Left lung (tissue), 10 donors: ENCODE measurements around the gene UGT1A7. TPM values are rescaled to one million over a fixed set of nuclear protein-coding genes. Genes with fewer than 3 reads are reported as not detected.

ENCODE experiments used
- ATAC-seq: fragments of 200-7000 bp; cut with Tn5 transposase; one replicate; pipeline ENCODE4 v1.9.1; 2020; ENCODE audit warnings: moderate library complexity
- DNase-seq, 4 donors: peaks; one replicate each; pipeline ENCODE4 v3.0.0-alpha.2; 2013 to 2020
- H3K27ac ChIP-seq, 2 donors: fragments of 200-600 bp; sonication (generic) in 1 of 2; one replicate each; pipeline versions ENCODE4 v1.5.0 to v1.8.0; 2020 to 2021
- H3K27me3 ChIP-seq, 2 donors: fragments of 200-600 bp; sonication (generic) in 1 of 2; one replicate each; pipeline versions ENCODE4 v1.5.0 to v1.8.0; 2020 to 2021
- H3K36me3 ChIP-seq, 2 donors: fragments of 200-600 bp; sonication (generic) in 1 of 2; one replicate each; pipeline versions ENCODE4 v1.5.0 to v1.8.0; 2020 to 2021
- H3K4me1 ChIP-seq, 2 donors: fragments of 200-600 bp; one replicate each; pipeline ENCODE4 v1.8.0; 2021
- H3K4me3 ChIP-seq, 2 donors: fragments of 200-600 bp; sonication (generic) in 1 of 2; one replicate each; pipeline versions ENCODE4 v1.5.0 to v1.8.0; 2020 to 2021; ENCODE audit warnings: mild to moderate bottlenecking in 1 of 2
- H3K9me3 ChIP-seq, 2 donors: fragments of 200-600 bp; sonication (generic) in 1 of 2; one replicate each; pipeline versions ENCODE4 v1.5.0 to v1.8.0; 2020 to 2021
- intact Hi-C, 2 donors: fragments of 100-400 bp; cut with DNase I; formaldehyde crosslinking; loops; one replicate each; pipeline versions ENCODE4 v1.11.2 to v1.14.2; 2022
- polyA plus RNA-seq, 6 donors: library from polyadenylated mRNA; unstranded; fragments of 120-200 nt; gene quantifications; one replicate each; pipeline ENCODE4 v1.2.1, GENCODE V29; 2013; ENCODE audit not compliant: insufficient read length in 6 of 6
- total RNA-seq, 2 donors: library from RNA; stranded (reverse); fragmentation: NEBNext Ultra II Directional; extraction: Animal tissue kit (Norgen Biotek cat#: 25700); gene quantifications; one replicate each; pipeline ENCODE4 v1.2.1, GENCODE V29; 2021
- TF ChIP-seq, protein P1 (sequence below), 2 donors: fragments of 200-600 bp; sonication (generic) in 1 of 2; IDR thresholded peaks; one replicate each; pipeline versions ENCODE4 v1.5.0 to v1.8.0; 2021; ENCODE audit warnings: antibody characterized with exemption in 2 of 2
- donor health status: DM: no; HTN: yes; CAD: no.
- donor health status: DM: no; HTN: no; CAD: no.

The UGT1A7 gene
- total and polyA plus RNA-seq, 8 donors: not detected

- no peak overlapping the region for H3K27ac ChIP-seq
- TF ChIP-seq, protein P1, sequence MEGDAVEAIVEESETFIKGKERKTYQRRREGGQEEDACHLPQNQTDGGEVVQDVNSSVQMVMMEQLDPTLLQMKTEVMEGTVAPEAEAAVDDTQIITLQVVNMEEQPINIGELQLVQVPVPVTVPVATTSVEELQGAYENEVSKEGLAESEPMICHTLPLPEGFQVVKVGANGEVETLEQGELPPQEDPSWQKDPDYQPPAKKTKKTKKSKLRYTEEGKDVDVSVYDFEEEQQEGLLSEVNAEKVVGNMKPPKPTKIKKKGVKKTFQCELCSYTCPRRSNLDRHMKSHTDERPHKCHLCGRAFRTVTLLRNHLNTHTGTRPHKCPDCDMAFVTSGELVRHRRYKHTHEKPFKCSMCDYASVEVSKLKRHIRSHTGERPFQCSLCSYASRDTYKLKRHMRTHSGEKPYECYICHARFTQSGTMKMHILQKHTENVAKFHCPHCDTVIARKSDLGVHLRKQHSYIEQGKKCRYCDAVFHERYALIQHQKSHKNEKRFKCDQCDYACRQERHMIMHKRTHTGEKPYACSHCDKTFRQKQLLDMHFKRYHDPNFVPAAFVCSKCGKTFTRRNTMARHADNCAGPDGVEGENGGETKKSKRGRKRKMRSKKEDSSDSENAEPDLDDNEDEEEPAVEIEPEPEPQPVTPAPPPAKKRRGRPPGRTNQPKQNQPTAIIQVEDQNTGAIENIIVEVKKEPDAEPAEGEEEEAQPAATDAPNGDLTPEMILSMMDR (IDR thresholded peaks at IDR 0.05): no peak
- H3K9me3 ChIP-seq: no peaks in the 10 kb centered on the region
- DNase-seq (no peak), ATAC-seq (no peak)
- peaks cover 0 to 6% of the 10 kb centered on the region in 2 donors for H3K27me3 ChIP-seq
- no peaks in the 10 kb centered on the region for H3K36me3 ChIP-seq
- no peaks in the 10 kb centered on the region for H3K4me1 ChIP-seq
- no peak overlapping the region for H3K4me3 ChIP-seq
- intact Hi-C loops: no loop called here
These were observed 107.9 kb downstream of the UGT1A7 start for GRCh38 chr2:233789554-233789953.

DNA sequence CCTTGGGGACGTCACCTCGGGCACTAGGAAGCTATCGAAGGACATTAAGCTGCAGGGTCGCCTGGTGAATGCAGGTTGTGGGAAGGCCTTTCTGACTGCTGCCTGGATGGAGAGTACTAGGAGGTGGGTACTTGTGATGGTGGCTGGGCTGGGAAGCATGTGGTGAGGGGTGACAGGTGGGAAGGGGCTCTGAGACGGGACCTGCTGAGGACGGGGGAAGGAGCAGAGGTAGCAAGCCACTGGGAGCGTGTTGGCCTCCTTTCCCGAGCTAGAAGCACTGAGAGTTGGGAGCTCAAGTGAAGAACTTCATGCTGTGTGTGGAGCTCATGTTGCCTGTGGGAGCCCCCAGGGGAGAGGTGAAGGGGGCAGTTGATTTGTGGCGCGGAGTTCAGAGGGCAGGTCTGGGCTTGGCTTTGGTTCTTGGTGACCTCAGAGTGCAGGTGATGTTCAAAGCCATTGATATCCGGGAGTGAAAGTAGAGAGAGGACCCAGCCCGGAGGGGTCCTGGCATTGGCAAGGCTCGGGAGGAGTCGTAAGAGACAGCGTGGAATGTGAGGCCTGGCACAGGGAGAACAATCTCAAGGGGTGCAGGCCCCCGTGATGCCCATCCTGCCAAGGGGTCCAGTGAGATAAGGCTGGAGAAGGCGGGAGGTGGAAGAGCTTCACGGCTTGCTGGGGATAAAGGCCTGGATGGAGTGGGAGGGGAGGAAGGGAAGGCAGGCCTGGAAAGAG, 109.6 kb downstream of the UGT1A7 start:
- H3K27me3 ChIP-seq: peaks cover 0 to 6% of the 10 kb centered on the region in 2 donors
- no peak for ATAC-seq
- intact Hi-C loops: no loop called here
- no peak for DNase-seq
- no peak overlapping the region for H3K27ac ChIP-seq
- H3K36me3 ChIP-seq: no peaks in the 10 kb centered on the region
- no peak overlapping the region for H3K4me3 ChIP-seq
- no peaks in the 10 kb centered on the region for H3K4me1 ChIP-seq
- H3K9me3 ChIP-seq: no peaks in the 10 kb centered on the region
- TF ChIP-seq, protein P1 (IDR thresholded peaks at IDR 0.05): no peak

DNA sequence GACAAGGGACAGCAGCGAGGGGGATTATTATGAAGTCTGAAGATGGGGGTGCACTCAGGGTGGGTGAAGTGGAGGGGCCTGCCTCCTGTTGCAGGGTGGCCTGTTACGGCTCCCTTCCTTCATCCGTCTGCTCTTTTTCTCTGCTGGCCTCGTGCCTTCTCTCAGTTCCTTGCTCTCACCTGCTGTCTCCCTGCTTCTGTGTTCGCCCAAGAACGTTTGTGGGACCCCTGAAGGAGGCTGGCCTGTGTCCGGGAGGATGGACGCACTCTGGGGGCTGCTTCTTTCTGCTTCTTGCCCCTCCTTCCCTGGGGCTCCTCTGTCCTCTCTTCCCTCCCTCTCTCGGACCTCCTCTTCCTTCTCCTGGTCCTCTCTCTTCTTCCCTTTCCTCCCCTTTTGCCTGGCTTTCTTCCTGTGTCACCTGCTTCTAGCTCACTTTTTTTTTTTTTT, 110.2 kb downstream of the UGT1A7 start:
- no peaks in the 10 kb centered on the region for H3K36me3 ChIP-seq
- no peak overlapping the region for H3K4me3 ChIP-seq
- ATAC-seq: no peak
- intact Hi-C loops: no loop called here
- DNase-seq: no peak
- H3K27me3 ChIP-seq: peaks cover 0 to 6% of the 10 kb centered on the region in 2 donors
- H3K4me1 ChIP-seq: no peaks in the 10 kb centered on the region
- H3K27ac ChIP-seq: no peak overlapping the region
- H3K9me3 ChIP-seq: no peaks in the 10 kb centered on the region
- TF ChIP-seq, protein P1 (IDR thresholded peaks at IDR 0.05): no peak

GRCh38 chr2:233792720-233793119, 111.0 kb downstream of the UGT1A7 start:
- no peak overlapping the region for H3K4me3 ChIP-seq
- peaks cover 0 to 6% of the 10 kb centered on the region in 2 donors for H3K27me3 ChIP-seq
- ATAC-seq (no peak), DNase-seq (no peak)
- intact Hi-C loops: no loop called here
- no peak overlapping the region for H3K27ac ChIP-seq
- H3K4me1 ChIP-seq: no peaks in the 10 kb centered on the region
- H3K9me3 ChIP-seq: no peaks in the 10 kb centered on the region
- TF ChIP-seq, protein P1 (IDR thresholded peaks at IDR 0.05): no peak
- no peaks in the 10 kb centered on the region for H3K36me3 ChIP-seq

- no peaks in the 10 kb centered on the region for H3K36me3 ChIP-seq
- no peak overlapping the region for H3K27ac ChIP-seq
- peaks cover 0 to 6% of the 10 kb centered on the region in 2 donors for H3K27me3 ChIP-seq
- no peak overlapping the region for H3K4me3 ChIP-seq
- DNase-seq (peak in 1 of 4 donors; percentile 44), ATAC-seq (peak; percentile 65)
- TF ChIP-seq, protein P1 (IDR thresholded peaks at IDR 0.05): no peak
- no peaks in the 10 kb centered on the region for H3K9me3 ChIP-seq
- H3K4me1 ChIP-seq: no peaks in the 10 kb centered on the region
- intact Hi-C loops: no loop called here
These were observed 111.9 kb downstream of the UGT1A7 start for GRCh38 chr2:233793465-233794127.
